HUES6 (cell line): Measurements from ENCODE around the gene SPATA20.
A peak's percentile ranks its signal among the peaks of the same experiment; 100 is the strongest.

ENCODE experiments used
- H3K27ac ChIP-seq: 2 replicates; pipeline ENCODE4 v1.7.0; 2013; ENCODE audit warnings: low read depth, mild to moderate bottlenecking, low read length, inconsistent platforms
- H3K27me3 ChIP-seq: 2 replicates; pipeline ENCODE4 v1.6.1; 2013; ENCODE audit warnings: low read length; ENCODE audit not compliant: control insufficient read depth, insufficient read depth
- H3K36me3 ChIP-seq: 2 replicates; pipeline ENCODE4 v1.6.1; 2013; ENCODE audit warnings: low read length; ENCODE audit not compliant: control insufficient read depth, insufficient read depth
- H3K4me1 ChIP-seq: 2 replicates; pipeline ENCODE4 v1.6.1; 2013; ENCODE audit warnings: low read length; ENCODE audit not compliant: control insufficient read depth, insufficient read depth
- H3K4me3 ChIP-seq: 2 replicates; pipeline ENCODE4 v1.5.1; 2013; ENCODE audit warnings: low read depth, low read length
- H3K9ac ChIP-seq: one replicate; pipeline ENCODE4 v1.6.1; 2013; ENCODE audit warnings: mild to moderate bottlenecking, low read length
- H3K9me3 ChIP-seq: 2 replicates; pipeline ENCODE4 v1.6.1; 2013; ENCODE audit warnings: low read depth, low read length; ENCODE audit not compliant: control insufficient read depth, insufficient read depth

SPATA20 gene

GRCh38 chr17:50560931-50561745 lies 14.2 kb downstream of the SPATA20 start:
- Histone ChIP-seq H3K36me3 (no peaks in the 10 kb centered on the region), H3K4me3 (peak overlapping the region; percentile 75), H3K27me3 (peaks cover 85% of the 10 kb centered on the region), H3K9ac (no peak overlapping the region), H3K9me3 (no peaks in the 10 kb centered on the region), H3K27ac (no peak overlapping the region), H3K4me1 (peaks cover 43% of the 10 kb centered on the region)

- no peak overlapping the region for H3K9ac ChIP-seq
- no peaks in the 10 kb centered on the region for H3K36me3 ChIP-seq
- no peaks in the 10 kb centered on the region for H3K9me3 ChIP-seq
- H3K4me3 ChIP-seq, result peak overlapping the region; percentile 75; the same call in 1 of the 2 replicates
- H3K27me3 ChIP-seq, result peaks cover 89% of the 10 kb centered on the region
- H3K27ac ChIP-seq, result no peak overlapping the region
- H3K4me1 ChIP-seq, result peaks cover 43% of the 10 kb centered on the region
Observed at GRCh38 chr17:50561746-50562141, 14.8 kb downstream of the SPATA20 start.

GRCh38 chr17:50562242-50563091 lies 15.5 kb downstream of the SPATA20 start:
- Histone ChIP-seq H3K4me1 (peaks cover 43% of the 10 kb centered on the region), H3K9me3 (no peaks in the 10 kb centered on the region), H3K36me3 (no peaks in the 10 kb centered on the region), H3K27me3 (peaks cover 89% of the 10 kb centered on the region), H3K27ac (no peak overlapping the region), H3K4me3 (peak overlapping the region; percentile 55), H3K9ac (no peak overlapping the region)

- H3K27me3 ChIP-seq, result peaks cover 89% of the 10 kb centered on the region
- no peaks in the 10 kb centered on the region for H3K36me3 ChIP-seq
- H3K4me3 ChIP-seq, result 0 out of 2 replicates have a peak overlapping the region, but pooled peaks have one; percentile 55
- H3K9me3 ChIP-seq, result no peaks in the 10 kb centered on the region
- peaks cover 43% of the 10 kb centered on the region for H3K4me1 ChIP-seq
- H3K27ac ChIP-seq, result no peak overlapping the region
- no peak overlapping the region for H3K9ac ChIP-seq
Observed at GRCh38 chr17:50563092-50563511, 16.1 kb downstream of the SPATA20 start.

DNA sequence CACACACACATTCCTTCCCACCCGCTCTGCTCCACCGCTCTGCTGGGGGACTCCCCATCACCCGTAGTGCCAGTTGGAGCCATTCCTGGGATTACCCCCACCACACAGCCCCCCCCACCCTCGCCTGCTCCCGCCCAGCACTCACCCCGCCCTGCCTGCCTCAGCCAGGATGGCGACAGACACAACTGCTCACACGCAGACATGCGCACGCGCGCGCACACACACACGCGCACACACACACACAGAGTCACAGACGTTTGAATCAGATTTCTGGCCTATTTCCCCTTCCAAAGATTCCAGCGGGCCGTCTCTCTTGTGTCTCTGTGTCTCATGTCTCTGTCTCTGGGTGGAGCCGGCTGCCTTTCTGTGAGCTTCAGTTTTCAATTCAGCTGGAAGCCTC lies 17.9 kb downstream of the SPATA20 start:
- no peak overlapping the region for H3K9ac ChIP-seq
- no peaks in the 10 kb centered on the region for H3K9me3 ChIP-seq
- peaks cover 79% of the 10 kb centered on the region for H3K27me3 ChIP-seq
- peak overlapping the region; percentile 32 for H3K4me3 ChIP-seq
- H3K27ac ChIP-seq, result no peak overlapping the region
- H3K4me1 ChIP-seq, result peaks cover 32% of the 10 kb centered on the region
- no peaks in the 10 kb centered on the region for H3K36me3 ChIP-seq

- H3K4me3 ChIP-seq, result no peak overlapping the region
- no peaks in the 10 kb centered on the region for H3K9me3 ChIP-seq
- peaks cover 39% of the 10 kb centered on the region for H3K4me1 ChIP-seq
- no peak overlapping the region for H3K9ac ChIP-seq
- H3K27me3 ChIP-seq, result peaks cover 79% of the 10 kb centered on the region
- H3K27ac ChIP-seq, result no peak overlapping the region
- no peaks in the 10 kb centered on the region for H3K36me3 ChIP-seq
Observed at GRCh38 chr17:50565402-50566350, 18.7 kb downstream of the SPATA20 start.

DNA sequence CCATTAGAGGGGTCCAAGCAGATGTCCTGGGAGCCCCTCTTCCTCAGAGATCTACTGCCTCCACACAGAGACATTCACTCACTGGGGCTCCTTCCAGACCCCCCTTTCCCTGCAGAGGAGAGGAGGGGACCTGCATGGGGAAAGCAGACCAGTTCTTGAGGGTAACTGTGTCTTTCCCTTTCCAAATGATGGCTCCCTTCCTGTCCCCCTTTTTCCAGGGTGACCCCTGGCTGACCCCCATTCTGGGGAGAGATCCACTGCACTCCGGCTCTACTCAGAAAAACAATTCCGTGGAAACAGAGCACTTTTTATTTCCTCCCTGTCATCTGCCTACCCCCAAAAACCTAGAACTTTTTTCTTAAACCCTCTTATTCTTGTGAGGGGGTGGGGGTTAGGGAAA lies 19.9 kb downstream of the SPATA20 start:
- no peak overlapping the region for H3K27ac ChIP-seq
- no peaks in the 10 kb centered on the region for H3K36me3 ChIP-seq
- no peak overlapping the region for H3K4me3 ChIP-seq
- no peaks in the 10 kb centered on the region for H3K9me3 ChIP-seq
- peaks cover 69% of the 10 kb centered on the region for H3K27me3 ChIP-seq
- H3K4me1 ChIP-seq, result peaks cover 40% of the 10 kb centered on the region
- H3K9ac ChIP-seq, result no peak overlapping the region

GRCh38 chr17:50568659-50569058 lies 21.7 kb downstream of the SPATA20 start:
- Histone ChIP-seq H3K27ac (no peak overlapping the region), H3K4me3 (no peak overlapping the region), H3K36me3 (no peaks in the 10 kb centered on the region), H3K9me3 (no peaks in the 10 kb centered on the region), H3K4me1 (peaks cover 29% of the 10 kb centered on the region), H3K9ac (no peak overlapping the region), H3K27me3 (peaks cover 51% of the 10 kb centered on the region)

DNA sequence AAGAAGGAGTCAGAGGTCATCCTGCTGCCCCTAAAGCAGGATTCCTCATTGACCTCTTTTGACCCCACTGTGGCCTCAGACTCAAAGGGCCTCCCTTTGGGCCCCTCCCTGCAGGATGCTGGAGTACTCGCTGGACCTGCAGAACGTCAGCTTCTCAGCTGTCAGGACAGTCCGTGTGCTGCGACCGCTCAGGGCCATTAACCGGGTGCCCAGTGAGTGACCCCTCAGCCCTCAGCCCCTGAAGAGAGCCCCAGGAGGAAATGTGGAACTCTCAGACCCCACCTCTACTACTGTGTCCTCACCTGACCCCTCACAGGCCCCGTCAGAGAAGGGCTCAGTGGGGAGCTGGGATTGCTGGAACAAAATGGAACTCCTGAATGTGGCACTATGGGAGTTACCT lies 22.6 kb downstream of the SPATA20 start:
- Histone ChIP-seq H3K27ac (no peak overlapping the region), H3K4me1 (peaks cover 22% of the 10 kb centered on the region), H3K27me3 (peaks cover 42% of the 10 kb centered on the region), H3K9ac (no peak overlapping the region), H3K36me3 (no peaks in the 10 kb centered on the region), H3K4me3 (no peak overlapping the region), H3K9me3 (no peaks in the 10 kb centered on the region)

DNA sequence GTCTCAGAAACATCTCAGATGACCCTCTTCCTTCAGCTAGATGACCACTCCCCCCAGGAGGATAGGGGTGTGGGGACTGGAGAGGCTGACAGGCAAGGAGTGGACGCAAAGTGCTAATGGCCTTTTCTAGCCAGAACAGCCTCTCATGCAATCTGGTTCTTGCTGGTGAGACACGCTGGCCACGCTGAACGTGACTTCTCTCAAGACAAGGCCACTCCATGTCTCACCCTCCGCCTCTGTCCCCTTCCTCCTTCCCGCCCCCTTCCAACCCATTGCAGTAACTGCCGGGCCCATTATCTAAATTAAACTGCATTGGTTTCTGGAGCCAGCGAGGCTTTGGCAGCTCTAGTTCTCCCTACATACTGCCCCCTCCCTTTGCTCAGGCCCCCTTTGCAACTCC lies 23.1 kb downstream of the SPATA20 start:
- Histone ChIP-seq H3K27me3 (peaks cover 38% of the 10 kb centered on the region), H3K27ac (no peak overlapping the region), H3K4me1 (peaks cover 18% of the 10 kb centered on the region), H3K9ac (no peak overlapping the region), H3K36me3 (no peaks in the 10 kb centered on the region), H3K4me3 (no peak overlapping the region), H3K9me3 (no peaks in the 10 kb centered on the region)
